ENCODE results near the gene CEP128.

CEP128 gene

GRCh38 chr14:80536456-80536855 is 405.1 kb downstream of the CEP128 start:
- Histone ChIP-seq H3K36me3 (replicated peaks) (no peaks in the 10 kb centered on the region), H3K4me3 (ENCODE audit: low read depth, low read length) (no peak overlapping the region), H3K27me3 (replicated peaks) (no peaks in the 10 kb centered on the region), H3K27ac (no peak overlapping the region)
- no peak for TF ChIP-seq CTCF (IDR thresholded peaks at IDR 0.05; ENCODE audit: low read depth, low read length, missing control alignments)
- no peak for DNase-seq
- in situ Hi-C loops (cut with HindIII; ENCODE audit: low pct_ligation_motif_present, low sequenced_read_pairs): no loop called here

- no peak overlapping the region for H3K4me3 ChIP-seq (ENCODE audit: low read depth, low read length)
- no peaks in the 10 kb centered on the region for H3K36me3 ChIP-seq (replicated peaks)
- no peak for TF ChIP-seq CTCF (IDR thresholded peaks at IDR 0.05; ENCODE audit: low read depth, low read length, missing control alignments)
- DNase-seq: no peak
- H3K27me3 ChIP-seq (replicated peaks): no peaks in the 10 kb centered on the region
- no peak overlapping the region for H3K27ac ChIP-seq
- in situ Hi-C loops (cut with HindIII; ENCODE audit: low pct_ligation_motif_present, low sequenced_read_pairs): no loop called here
Measured at GRCh38 chr14:80535171-80535570, 406.4 kb downstream of the CEP128 start.

- DNase-seq: no peak
- Histone ChIP-seq H3K36me3 (replicated peaks) (no peaks in the 10 kb centered on the region), H3K27ac (no peak overlapping the region), H3K27me3 (replicated peaks) (no peaks in the 10 kb centered on the region), H3K4me3 (ENCODE audit: low read depth, low read length) (no peak overlapping the region)
- no peak for TF ChIP-seq CTCF (IDR thresholded peaks at IDR 0.05; ENCODE audit: low read depth, low read length, missing control alignments)
- in situ Hi-C loops (cut with HindIII; ENCODE audit: low pct_ligation_motif_present, low sequenced_read_pairs): no loop called here
Measured at GRCh38 chr14:80523518-80524117, 417.9 kb downstream of the CEP128 start.

- no peak for DNase-seq
- no peaks in the 10 kb centered on the region for H3K36me3 ChIP-seq (replicated peaks)
- in situ Hi-C loops (cut with HindIII; ENCODE audit: low pct_ligation_motif_present, low sequenced_read_pairs): no loop called here
- H3K4me3 ChIP-seq (ENCODE audit: low read depth, low read length): no peak overlapping the region
- no peaks in the 10 kb centered on the region for H3K27me3 ChIP-seq (replicated peaks)
- TF ChIP-seq CTCF (IDR thresholded peaks at IDR 0.05; ENCODE audit: low read depth, low read length, missing control alignments): no peak
- H3K27ac ChIP-seq: no peak overlapping the region
Measured at GRCh38 chr14:80522936-80523335, 418.6 kb downstream of the CEP128 start.

- Histone ChIP-seq H3K36me3 (replicated peaks) (no peaks in the 10 kb centered on the region), H3K27me3 (replicated peaks) (no peaks in the 10 kb centered on the region), H3K4me3 (ENCODE audit: low read depth, low read length) (no peak overlapping the region), H3K27ac (no peak overlapping the region)
- no peak for TF ChIP-seq CTCF (IDR thresholded peaks at IDR 0.05; ENCODE audit: low read depth, low read length, missing control alignments)
- in situ Hi-C loops (cut with HindIII; ENCODE audit: low pct_ligation_motif_present, low sequenced_read_pairs): no loop called here
- DNase-seq: no peak
Measured at GRCh38 chr14:80522411-80522810, 419.1 kb downstream of the CEP128 start.

GRCh38 chr14:80521456-80521855 is 420.1 kb downstream of the CEP128 start:
- no peak for DNase-seq
- no peaks in the 10 kb centered on the region for H3K27me3 ChIP-seq (replicated peaks)
- H3K36me3 ChIP-seq (replicated peaks): no peaks in the 10 kb centered on the region
- H3K4me3 ChIP-seq (ENCODE audit: low read depth, low read length): no peak overlapping the region
- H3K27ac ChIP-seq: no peak overlapping the region
- in situ Hi-C loops (cut with HindIII; ENCODE audit: low pct_ligation_motif_present, low sequenced_read_pairs): no loop called here
- TF ChIP-seq CTCF (IDR thresholded peaks at IDR 0.05; ENCODE audit: low read depth, low read length, missing control alignments): no peak

Data from brain microvascular endothelial cell (primary cell).